Astrocyte of the cerebellum (primary cell): ENCODE data around the gene DNASE2B.

Experiments
- DNase-seq: peaks from one replicate; pipeline ENCODE4 v3.0.0-alpha.2; 2011; ENCODE audit warnings: low read depth
- H3K4me3 ChIP-seq: 2 replicates; pipeline ENCODE4 v1.5.1; 2011; ENCODE audit warnings: mild to moderate bottlenecking, low read depth, low read length, moderate library complexity
- CTCF ChIP-seq: IDR thresholded peaks from 2 replicates; pipeline ENCODE4 v1.5.1; 2012; ENCODE audit warnings: low read length, low read depth, moderate library complexity, mild to moderate bottlenecking; ENCODE audit errors: missing control alignments
- in situ Hi-C: cut with HindIII; loops from 2 replicates; pipeline ENCODE4 v1.10.0; 2017; ENCODE audit warnings: low sequenced_read_pairs

DNASE2B gene

GRCh38 chr1:84355556-84355955 is 42.7 kb upstream of the DNASE2B start:
- DNase-seq, result no peak
- in situ Hi-C loops, result no loop called here

GRCh38 chr1:84356881-84357280 is 41.4 kb upstream of the DNASE2B start:
- no peak for TF ChIP-seq CTCF
- in situ Hi-C loops, result no loop called here

More at GRCh38 chr1:84355556-84355955, 42.7 kb upstream of the DNASE2B start:
- H3K4me3 ChIP-seq, result no peak overlapping the region
- no peak for TF ChIP-seq CTCF

GRCh38 chr1:84358695-84359094 is 39.6 kb upstream of the DNASE2B start:
- no peak overlapping the region for H3K4me3 ChIP-seq
- in situ Hi-C loops, result no loop called here
- no peak for DNase-seq
- no peak for TF ChIP-seq CTCF

More at GRCh38 chr1:84356881-84357280, 41.4 kb upstream of the DNASE2B start:
- H3K4me3 ChIP-seq, result no peak overlapping the region
- DNase-seq, result no peak

- no peak for TF ChIP-seq CTCF
- no peak for DNase-seq
- H3K4me3 ChIP-seq, result no peak overlapping the region
- in situ Hi-C loops, result no loop called here
Measured at GRCh38 chr1:84360316-84360715, 38.0 kb upstream of the DNASE2B start.

GRCh38 chr1:84361796-84362195 is 36.5 kb upstream of the DNASE2B start:
- no peak overlapping the region for H3K4me3 ChIP-seq
- DNase-seq, result no peak
- in situ Hi-C loops, result no loop called here
- no peak for TF ChIP-seq CTCF

- TF ChIP-seq CTCF, result no peak
- DNase-seq, result no peak
- H3K4me3 ChIP-seq, result no peak overlapping the region
- in situ Hi-C loops, result no loop called here
Measured at GRCh38 chr1:84363019-84363418, 35.3 kb upstream of the DNASE2B start.

GRCh38 chr1:84363622-84364021 is 34.7 kb upstream of the DNASE2B start:
- no peak for TF ChIP-seq CTCF
- in situ Hi-C loops, result no loop called here
- no peak for DNase-seq
- H3K4me3 ChIP-seq, result no peak overlapping the region
